Thyroid gland (tissue), 4 donors: ENCODE results near the gene PARD3B.

Source experiments
- POLR2A ChIP-seq, 2 donors: fragments of 450-650 bp; IDR thresholded peaks; one replicate each; pipeline ENCODE4 v1.6.1; 2017; ENCODE audit warnings: antibody characterized with exemption in 2 of 2, mild to moderate bottlenecking in 2 of 2, moderate library complexity in 1 of 2
- TF ChIP-seq, protein P1 (sequence below), 6 experiments: fragments of 200-600 bp in 3 of 6; fragments of 450-650 bp in 3 of 6; sonication (generic) in 3 of 6; IDR thresholded peaks; one replicate each; pipeline ENCODE4 v1.5.1; 2016 to 2019; ENCODE audit warnings: antibody characterized with exemption in 6 of 6, mild to moderate bottlenecking in 2 of 6, inconsistent platforms in 1 of 6, moderate library complexity in 1 of 6

DNA sequence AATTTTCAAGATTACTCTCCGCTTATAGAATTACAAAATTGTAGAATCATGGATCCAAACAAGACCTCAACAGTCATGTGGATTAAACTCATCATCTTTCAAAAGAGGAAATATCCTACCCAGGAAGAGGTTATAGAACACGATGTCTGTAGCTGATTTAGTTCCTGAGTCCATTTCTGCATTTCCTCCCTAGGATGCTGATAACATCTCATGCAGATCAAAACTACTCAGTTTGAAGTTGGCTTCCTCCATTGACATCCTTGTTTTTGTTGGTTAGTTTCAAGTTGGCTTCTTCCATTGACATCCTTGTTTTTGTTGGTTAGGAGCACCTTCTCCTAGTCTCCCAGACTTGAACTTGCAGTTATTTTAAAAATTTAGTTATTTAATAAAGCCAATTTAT, 147.5 kb downstream of the PARD3B start:
- TF ChIP-seq, protein P1, sequence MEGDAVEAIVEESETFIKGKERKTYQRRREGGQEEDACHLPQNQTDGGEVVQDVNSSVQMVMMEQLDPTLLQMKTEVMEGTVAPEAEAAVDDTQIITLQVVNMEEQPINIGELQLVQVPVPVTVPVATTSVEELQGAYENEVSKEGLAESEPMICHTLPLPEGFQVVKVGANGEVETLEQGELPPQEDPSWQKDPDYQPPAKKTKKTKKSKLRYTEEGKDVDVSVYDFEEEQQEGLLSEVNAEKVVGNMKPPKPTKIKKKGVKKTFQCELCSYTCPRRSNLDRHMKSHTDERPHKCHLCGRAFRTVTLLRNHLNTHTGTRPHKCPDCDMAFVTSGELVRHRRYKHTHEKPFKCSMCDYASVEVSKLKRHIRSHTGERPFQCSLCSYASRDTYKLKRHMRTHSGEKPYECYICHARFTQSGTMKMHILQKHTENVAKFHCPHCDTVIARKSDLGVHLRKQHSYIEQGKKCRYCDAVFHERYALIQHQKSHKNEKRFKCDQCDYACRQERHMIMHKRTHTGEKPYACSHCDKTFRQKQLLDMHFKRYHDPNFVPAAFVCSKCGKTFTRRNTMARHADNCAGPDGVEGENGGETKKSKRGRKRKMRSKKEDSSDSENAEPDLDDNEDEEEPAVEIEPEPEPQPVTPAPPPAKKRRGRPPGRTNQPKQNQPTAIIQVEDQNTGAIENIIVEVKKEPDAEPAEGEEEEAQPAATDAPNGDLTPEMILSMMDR (IDR thresholded peaks at IDR 0.05): no peak
- TF ChIP-seq POLR2A (IDR thresholded peaks at IDR 0.05): no peak
